HCT116 (cell line): ENCODE results near the gene HK1. TPM values are rescaled to one million over a fixed set of nuclear protein-coding genes. Genes with fewer than 3 reads are reported as not detected.

Experiments
- ATAC-seq: fragments of 200-7000 bp; cut with Tn5 transposase; 2 replicates; pipeline ENCODE4 v1.9.1; 2020; ENCODE audit warnings: mild to moderate bottlenecking, moderate library complexity
- BruUV-seq: library from RNA; stranded (reverse); fragments of 400-500 nt; replicated peaks from 2 replicates; lab custom pipeline; 2021; lab: Mats Ljungman, UMichigan
- CTCF ChIA-PET: fragments of 300-600 bp; sonication (Branson Sonifier 250); formaldehyde crosslinking; loops from one replicate; lab custom pipeline; 2021; ENCODE audit warnings: antibody characterized with exemption; lab: Charles Lee
- POLR2A ChIA-PET: fragments of 300-600, 350-600 bp; sonication (Branson Sonifier 250); formaldehyde crosslinking; loops from one replicate; lab custom pipeline; 2021; ENCODE audit warnings: antibody characterized with exemption; lab: Charles Lee
- RAD21 ChIA-PET, 2 experiments: fragments of 300-600 bp; sonication (Branson Sonifier 250); formaldehyde crosslinking; loops; one replicate each; lab custom pipeline; 2023; ENCODE audit warnings: low total read pairs in 2 of 2; ENCODE audit not compliant: uncharacterized antibody in 2 of 2, unreplicated experiment in 2 of 2, low non-redundant PET in 1 of 2; lab: Charles Lee
- DNase-seq: peaks from one replicate; pipeline ENCODE4 v3.0.0-alpha.2; 2010; ENCODE audit warnings: low read depth, low spot score
- H2AFZ ChIP-seq: fragments of 200-600 bp; shearing (Covaris generic), sonication (generic); 2 replicates; pipeline ENCODE4 v1.6.1; 2017; ENCODE audit warnings: low read depth, mixed run types, mixed read lengths, antibody characterized with exemption, low read length; ENCODE audit not compliant: poor library complexity, severe bottlenecking
- H3K27ac ChIP-seq: 2 replicates; pipeline ENCODE4 v1.5.1; 2012; ENCODE audit warnings: low read depth, low read length
- H3K27me3 ChIP-seq: fragments of 200-600 bp; sonication (generic); 2 replicates; pipeline ENCODE4 v1.6.1; 2016; ENCODE audit warnings: mixed run types, low read length, mixed read lengths; ENCODE audit not compliant: insufficient read depth
- H3K36me3 ChIP-seq, 2 experiments: fragments of 200-500 bp in 1 of 2; fragments of 200-600 bp in 1 of 2; sonication (Bioruptor generic) in 1 of 2; sonication (generic) in 1 of 2; 2 replicates each; pipeline versions ENCODE4 v1.5.1 to v1.6.1; 2014 to 2016; ENCODE audit warnings: low read length in 2 of 2, inconsistent platforms in 1 of 2, mixed read lengths in 1 of 2, mixed run types in 1 of 2; ENCODE audit not compliant: insufficient read depth in 2 of 2, control insufficient read depth in 1 of 2
- H3K4me1 ChIP-seq, 2 experiments: fragments of 200-600 bp in 1 of 2; sonication (generic) in 1 of 2; 2 replicates each; pipeline versions ENCODE4 v1.5.1 to v1.6.1; 2012 to 2017; ENCODE audit warnings: low read length in 2 of 2, inconsistent platforms in 1 of 2, mild to moderate bottlenecking in 1 of 2, mixed read lengths in 1 of 2, mixed run types in 1 of 2, moderate library complexity in 1 of 2; ENCODE audit not compliant: insufficient read depth in 2 of 2, control insufficient read depth in 1 of 2
- H3K4me2 ChIP-seq: fragments of 200-600 bp; sonication (generic); 2 replicates; pipeline ENCODE4 v1.6.1; 2017; ENCODE audit warnings: mixed run types, low read length, mixed read lengths
- H3K4me3 ChIP-seq, 2 experiments: fragments of 200-600 bp in 1 of 2; sonication (generic) in 1 of 2; replicated peaks in 1 of 2; 2 replicates each; pipeline ENCODE4 v1.5.1; 2011 to 2016; ENCODE audit warnings: low read length in 2 of 2, control low read depth in 1 of 2, low read depth in 1 of 2, mild to moderate bottlenecking in 1 of 2, mixed read lengths in 1 of 2, mixed run types in 1 of 2
- H3K79me2 ChIP-seq: fragments of 200-600 bp; sonication (generic); 2 replicates; pipeline ENCODE4 v1.6.1; 2017; ENCODE audit warnings: mild to moderate bottlenecking, mixed run types, low read length, moderate library complexity, mixed read lengths; ENCODE audit not compliant: insufficient read depth
- H3K9ac ChIP-seq: fragments of 200-600 bp; sonication (generic); 2 replicates; pipeline ENCODE4 v1.6.1; 2016; ENCODE audit warnings: low read length, mixed read lengths
- H3K9me2 ChIP-seq: fragments of 200-600 bp; sonication (generic), shearing (Covaris generic); 2 replicates; pipeline ENCODE4 v1.6.1; 2017; ENCODE audit warnings: mixed run types, mild to moderate bottlenecking, moderate library complexity; ENCODE audit not compliant: insufficient read depth
- H3K9me3 ChIP-seq, 2 experiments: fragments of 200-500 bp in 1 of 2; fragments of 200-600 bp in 1 of 2; sonication (Bioruptor generic) in 1 of 2; sonication (generic) in 1 of 2; 2 replicates each; pipeline ENCODE4 v1.6.1; 2014 to 2017; ENCODE audit warnings: low read length in 2 of 2, mixed read lengths in 2 of 2, inconsistent platforms in 1 of 2, low read depth in 1 of 2, mild to moderate bottlenecking in 1 of 2, mixed run types in 1 of 2, moderate library complexity in 1 of 2; ENCODE audit not compliant: control insufficient read depth in 1 of 2, insufficient read depth in 1 of 2
- H4K20me1 ChIP-seq: fragments of 200-600 bp; sonication (generic), shearing (Covaris generic); 2 replicates; pipeline ENCODE4 v1.6.1; 2017; ENCODE audit warnings: mixed run types, mild to moderate bottlenecking, moderate library complexity; ENCODE audit not compliant: insufficient read depth
- CEBPB ChIP-seq: IDR thresholded peaks from 2 replicates; pipeline ENCODE4 v1.6.1; 2012; ENCODE audit warnings: low read depth
- EGR1 ChIP-seq: IDR thresholded peaks from 2 replicates; pipeline ENCODE4 v1.6.1; 2012; ENCODE audit warnings: low read depth
- ELF1 ChIP-seq: IDR thresholded peaks from 2 replicates; pipeline ENCODE4 v1.6.1; 2012; ENCODE audit warnings: low read depth, borderline replicate concordance
- EZH2phosphoT487 ChIP-seq: fragments of 200-600 bp; IDR thresholded peaks from 2 replicates; pipeline ENCODE4 v1.6.1; 2018; ENCODE audit warnings: antibody characterized with exemption, borderline replicate concordance
- JUND ChIP-seq: IDR thresholded peaks from 2 replicates; pipeline ENCODE4 v1.6.1; 2012
- POLR2AphosphoS5 ChIP-seq: IDR thresholded peaks from 2 replicates; pipeline ENCODE4 v1.6.1; 2011; ENCODE audit warnings: mild to moderate bottlenecking, low read depth, low read length, moderate library complexity
- RAD21 ChIP-seq: IDR thresholded peaks from 2 replicates; pipeline ENCODE4 v1.6.1; 2012; ENCODE audit warnings: low read depth, mild to moderate bottlenecking
- SIN3A ChIP-seq: IDR thresholded peaks from 2 replicates; pipeline ENCODE4 v1.6.1; 2012; ENCODE audit warnings: low read depth
- SRF ChIP-seq: IDR thresholded peaks from 2 replicates; pipeline ENCODE4 v1.6.1; 2012; ENCODE audit warnings: low read depth
- TCF7L2 ChIP-seq: IDR thresholded peaks from 2 replicates; pipeline ENCODE4 v1.7.0; 2011; ENCODE audit warnings: borderline replicate concordance, inconsistent platforms; ENCODE audit not compliant: insufficient read depth, insufficient read length; ENCODE audit errors: extremely low read depth
- ZNF274 ChIP-seq: fragments of 200-500 bp; sonication (Bioruptor generic); IDR thresholded peaks from 2 replicates; pipeline ENCODE4 v1.6.1; 2014; ENCODE audit warnings: mild to moderate bottlenecking, low read depth, low read length, inconsistent platforms
- intact Hi-C: fragments of 100-400 bp; cut with micrococcal nuclease; formaldehyde crosslinking; loops from 2 replicates; pipeline ENCODE4 v1.10.0; 2022
- total RNA-seq: library from RNA; stranded (reverse); gene quantifications from one replicate; pipeline ENCODE4 v1.2.1, GENCODE V29; 2021; ENCODE audit not compliant: unreplicated experiment
- TF ChIP-seq, protein P1 (sequence below): IDR thresholded peaks from 2 replicates; pipeline ENCODE4 v1.6.1; 2012; ENCODE audit warnings: low read depth
- TF ChIP-seq, protein P2 (sequence below): IDR thresholded peaks from 2 replicates; pipeline ENCODE4 v1.6.1; 2012
- TF ChIP-seq, protein P3 (sequence below): IDR thresholded peaks from 2 replicates; pipeline ENCODE4 v1.6.1; 2012
- TF ChIP-seq, protein P4 (sequence below), 3 experiments: fragments of 200-600 bp in 1 of 3; sonication (generic) in 1 of 3; IDR thresholded peaks in 2 of 3; conservative IDR thresholded peaks in 1 of 3; 2 replicates each; pipeline ENCODE4 v1.5.1; 2012 to 2017; ENCODE audit warnings: low read depth in 2 of 3, low read length in 2 of 3, antibody characterized with exemption in 1 of 3, borderline replicate concordance in 1 of 3, control low read depth in 1 of 3, mild to moderate bottlenecking in 1 of 3, mixed read lengths in 1 of 3, mixed run types in 1 of 3, moderate library complexity in 1 of 3; ENCODE audit not compliant: insufficient read depth in 1 of 3

Gene HK1
- total RNA-seq, 1 experiment from 2014 or later = 50.3 TPM

DNA sequence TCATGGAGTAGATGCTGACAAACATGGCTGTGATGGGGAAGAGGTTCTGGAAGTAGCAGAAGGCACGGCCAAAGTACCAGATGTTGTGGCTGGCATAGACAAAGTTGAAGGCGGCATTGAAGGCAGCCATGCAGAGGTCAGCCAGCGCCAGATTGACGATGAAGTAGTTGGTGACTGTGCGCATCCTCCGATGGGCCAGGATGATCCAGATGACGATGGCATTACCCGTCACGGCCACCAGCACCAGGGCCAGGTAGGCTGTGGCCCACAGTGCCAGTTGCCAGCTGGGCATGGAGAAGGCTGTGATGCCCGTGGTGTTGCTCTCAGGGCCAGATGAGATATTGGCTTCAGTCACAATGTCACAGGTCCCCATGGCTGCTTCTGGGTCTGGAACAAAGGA, 137.7 kb downstream of the HK1 start:
- no TSS peak for BruUV-seq
- ChIA-PET RAD21 (no interaction called here), POLR2A (no interaction called here), CTCF (no interaction called here)
- ATAC-seq = no peak
- no peak overlapping the region for H3K4me3 ChIP-seq
- H3K27ac ChIP-seq = no peak overlapping the region
- intact Hi-C loops = no loop called here
- H3K36me3 ChIP-seq = no peaks in the 10 kb centered on the region
- TF ChIP-seq POLR2AphosphoS5 (no peak), ELF1 (no peak), SIN3A (no peak), ZNF274 (no peak), CEBPB (no peak), EGR1 (no peak), TCF7L2 (no peak), JUND (no peak), SRF (no peak), RAD21 (no peak), EZH2phosphoT487 (no peak)
- TF ChIP-seq, protein P1, sequence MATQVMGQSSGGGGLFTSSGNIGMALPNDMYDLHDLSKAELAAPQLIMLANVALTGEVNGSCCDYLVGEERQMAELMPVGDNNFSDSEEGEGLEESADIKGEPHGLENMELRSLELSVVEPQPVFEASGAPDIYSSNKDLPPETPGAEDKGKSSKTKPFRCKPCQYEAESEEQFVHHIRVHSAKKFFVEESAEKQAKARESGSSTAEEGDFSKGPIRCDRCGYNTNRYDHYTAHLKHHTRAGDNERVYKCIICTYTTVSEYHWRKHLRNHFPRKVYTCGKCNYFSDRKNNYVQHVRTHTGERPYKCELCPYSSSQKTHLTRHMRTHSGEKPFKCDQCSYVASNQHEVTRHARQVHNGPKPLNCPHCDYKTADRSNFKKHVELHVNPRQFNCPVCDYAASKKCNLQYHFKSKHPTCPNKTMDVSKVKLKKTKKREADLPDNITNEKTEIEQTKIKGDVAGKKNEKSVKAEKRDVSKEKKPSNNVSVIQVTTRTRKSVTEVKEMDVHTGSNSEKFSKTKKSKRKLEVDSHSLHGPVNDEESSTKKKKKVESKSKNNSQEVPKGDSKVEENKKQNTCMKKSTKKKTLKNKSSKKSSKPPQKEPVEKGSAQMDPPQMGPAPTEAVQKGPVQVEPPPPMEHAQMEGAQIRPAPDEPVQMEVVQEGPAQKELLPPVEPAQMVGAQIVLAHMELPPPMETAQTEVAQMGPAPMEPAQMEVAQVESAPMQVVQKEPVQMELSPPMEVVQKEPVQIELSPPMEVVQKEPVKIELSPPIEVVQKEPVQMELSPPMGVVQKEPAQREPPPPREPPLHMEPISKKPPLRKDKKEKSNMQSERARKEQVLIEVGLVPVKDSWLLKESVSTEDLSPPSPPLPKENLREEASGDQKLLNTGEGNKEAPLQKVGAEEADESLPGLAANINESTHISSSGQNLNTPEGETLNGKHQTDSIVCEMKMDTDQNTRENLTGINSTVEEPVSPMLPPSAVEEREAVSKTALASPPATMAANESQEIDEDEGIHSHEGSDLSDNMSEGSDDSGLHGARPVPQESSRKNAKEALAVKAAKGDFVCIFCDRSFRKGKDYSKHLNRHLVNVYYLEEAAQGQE = no peak
- TF ChIP-seq, protein P2, sequence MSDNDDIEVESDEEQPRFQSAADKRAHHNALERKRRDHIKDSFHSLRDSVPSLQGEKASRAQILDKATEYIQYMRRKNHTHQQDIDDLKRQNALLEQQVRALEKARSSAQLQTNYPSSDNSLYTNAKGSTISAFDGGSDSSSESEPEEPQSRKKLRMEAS = no peak
- TF ChIP-seq, protein P3, sequence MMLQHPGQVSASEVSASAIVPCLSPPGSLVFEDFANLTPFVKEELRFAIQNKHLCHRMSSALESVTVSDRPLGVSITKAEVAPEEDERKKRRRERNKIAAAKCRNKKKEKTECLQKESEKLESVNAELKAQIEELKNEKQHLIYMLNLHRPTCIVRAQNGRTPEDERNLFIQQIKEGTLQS = no peak
- TF ChIP-seq, protein P4, sequence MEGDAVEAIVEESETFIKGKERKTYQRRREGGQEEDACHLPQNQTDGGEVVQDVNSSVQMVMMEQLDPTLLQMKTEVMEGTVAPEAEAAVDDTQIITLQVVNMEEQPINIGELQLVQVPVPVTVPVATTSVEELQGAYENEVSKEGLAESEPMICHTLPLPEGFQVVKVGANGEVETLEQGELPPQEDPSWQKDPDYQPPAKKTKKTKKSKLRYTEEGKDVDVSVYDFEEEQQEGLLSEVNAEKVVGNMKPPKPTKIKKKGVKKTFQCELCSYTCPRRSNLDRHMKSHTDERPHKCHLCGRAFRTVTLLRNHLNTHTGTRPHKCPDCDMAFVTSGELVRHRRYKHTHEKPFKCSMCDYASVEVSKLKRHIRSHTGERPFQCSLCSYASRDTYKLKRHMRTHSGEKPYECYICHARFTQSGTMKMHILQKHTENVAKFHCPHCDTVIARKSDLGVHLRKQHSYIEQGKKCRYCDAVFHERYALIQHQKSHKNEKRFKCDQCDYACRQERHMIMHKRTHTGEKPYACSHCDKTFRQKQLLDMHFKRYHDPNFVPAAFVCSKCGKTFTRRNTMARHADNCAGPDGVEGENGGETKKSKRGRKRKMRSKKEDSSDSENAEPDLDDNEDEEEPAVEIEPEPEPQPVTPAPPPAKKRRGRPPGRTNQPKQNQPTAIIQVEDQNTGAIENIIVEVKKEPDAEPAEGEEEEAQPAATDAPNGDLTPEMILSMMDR (IDR thresholded peaks at IDR 0.05 in 2 of 3, conservative IDR thresholded peaks at IDR 0.05 in 1 of 3; ENCODE audit: borderline replicate concordance in 1 of 3, insufficient read depth in 1 of 3, low read depth in 2 of 3, low read length in 2 of 3) = no peak
- no peaks in the 10 kb centered on the region for H3K27me3 ChIP-seq
- H3K9ac ChIP-seq = no peak overlapping the region
- H3K9me3 ChIP-seq = no peaks in the 10 kb centered on the region
- no peaks in the 10 kb centered on the region for H3K9me2 ChIP-seq
- no peaks in the 10 kb centered on the region for H4K20me1 ChIP-seq
- peaks cover 3 to 15% of the 10 kb centered on the region in 2 experiments; a peak in 2 of 4 replicates for H3K4me1 ChIP-seq
- no peak overlapping the region for H2AFZ ChIP-seq
- no peak for DNase-seq
- no peaks in the 10 kb centered on the region for H3K79me2 ChIP-seq
- H3K4me2 ChIP-seq = no peak overlapping the region
